ENCODE results near the gene COA4.

GRCh38 chr11:73866586-73866996 is 10.1 kb downstream of the COA4 start:
- TF ChIP-seq HDAC2 (IDR thresholded peaks at IDR 0.05) (no peak), POLR2A (IDR thresholded peaks at IDR 0.05; ENCODE audit: low read length) (no peak), CTCF (IDR thresholded peaks at IDR 0.05) (no peak), EP300 (IDR thresholded peaks at IDR 0.05) (no peak), TFCP2L1 (CRISPR knock-in tag; IDR thresholded peaks at IDR 0.05) (no peak), MAX (IDR thresholded peaks at IDR 0.05) (no peak), NR3C1 (IDR thresholded peaks at IDR 0.05) (no peak), REST (IDR thresholded peaks at IDR 0.05) (no peak), FOSL2 (IDR thresholded peaks at IDR 0.05) (0 out of 2 replicates have a peak, but pooled peaks have one; percentile 25), FOSL2 (CRISPR knock-in tag; IDR thresholded peaks at IDR 0.05) (peak; percentile 68), ZC3H11A (IDR thresholded peaks at IDR 0.05) (no peak), MYC (IDR thresholded peaks at IDR 0.05; ENCODE audit: borderline replicate concordance, low read length) (no peak), RCOR1 (IDR thresholded peaks at IDR 0.05; ENCODE audit: low read depth, low read length) (no peak), JUN (IDR thresholded peaks at IDR 0.05) (no peak)
